HEK293 (cell line): ENCODE measurements around the gene PNKD.
A peak's percentile ranks its signal among the peaks of the same experiment; 100 is the strongest.

Source experiments
- CTCF ChIA-PET: fragments of 350-600 bp; formaldehyde crosslinking; extraction: SDS; loops from one replicate; lab custom pipeline; 2021; ENCODE audit warnings: antibody characterized with exemption; lab: Yijun Ruan, JAX
- POLR2A ChIA-PET: fragments of 300-600 bp; formaldehyde crosslinking; extraction: SDS; loops from one replicate; lab custom pipeline; 2020; ENCODE audit warnings: antibody characterized with exemption, inconsistent platforms; lab: Yijun Ruan, JAX
- H3K27ac ChIP-seq: fragments of 200-500 bp; sonication (Bioruptor generic); 2 replicates; pipeline ENCODE4 v1.5.1; 2014; ENCODE audit warnings: low read depth, low read length, control low read depth, inconsistent platforms; ENCODE audit errors: extremely low read depth
- H3K36me3 ChIP-seq, 2 experiments: fragments of 200-500 bp in 1 of 2; sonication (Bioruptor generic) in 1 of 2; 1 replicate in 1 of 2; 2 replicates in 1 of 2; pipeline ENCODE4 v1.5.1; 2014 to 2017; ENCODE audit warnings: inconsistent platforms in 2 of 2, low read length in 2 of 2; ENCODE audit not compliant: control insufficient read depth in 2 of 2, insufficient read depth in 1 of 2
- H3K4me1 ChIP-seq: fragments of 200-500 bp; sonication (Bioruptor generic); 2 replicates; pipeline ENCODE4 v1.5.1; 2014; ENCODE audit warnings: mild to moderate bottlenecking, low read length, inconsistent platforms; ENCODE audit not compliant: control insufficient read depth, insufficient read depth
- H3K4me3 ChIP-seq: 2 replicates; pipeline ENCODE4 v1.5.1; 2011; ENCODE audit warnings: low read depth, mild to moderate bottlenecking, control low read depth, low read length, moderate library complexity
- H3K9me3 ChIP-seq: fragments of 200-500 bp; sonication (Bioruptor generic); 2 replicates; pipeline ENCODE4 v1.5.1; 2014; ENCODE audit warnings: low read depth, low read length, inconsistent platforms; ENCODE audit not compliant: control insufficient read depth, insufficient read depth
- EGR2 ChIP-seq: fragments of 450-650 bp; formaldehyde crosslinking; IDR thresholded peaks from 2 replicates; pipeline ENCODE4 v1.5.1; 2016; ENCODE audit warnings: low read depth, missing biosample characterization, missing genetic modification characterization
- GLIS1 ChIP-seq: fragments of 450-650 bp; formaldehyde crosslinking; IDR thresholded peaks from 2 replicates; pipeline ENCODE4 v1.5.1; 2016; ENCODE audit warnings: missing biosample characterization, missing genetic modification characterization
- GLIS2 ChIP-seq: fragments of 450-650 bp; formaldehyde crosslinking; IDR thresholded peaks from 2 replicates; pipeline ENCODE4 v1.5.1; 2016; ENCODE audit warnings: missing biosample characterization, missing genetic modification characterization
- KLF1 ChIP-seq: fragments of 450-650 bp; formaldehyde crosslinking; IDR thresholded peaks from 2 replicates; pipeline ENCODE4 v1.5.1; 2016; ENCODE audit warnings: missing biosample characterization, missing genetic modification characterization
- KLF9 ChIP-seq: fragments of 450-650 bp; formaldehyde crosslinking; IDR thresholded peaks from 2 replicates; pipeline ENCODE4 v1.5.1; 2016; ENCODE audit warnings: missing biosample characterization, missing genetic modification characterization, low read depth
- SCRT2 ChIP-seq: fragments of 450-650 bp; formaldehyde crosslinking; IDR thresholded peaks from 2 replicates; pipeline ENCODE4 v1.5.1; 2016; ENCODE audit warnings: missing biosample characterization, missing genetic modification characterization
- ZFHX2 ChIP-seq: fragments of 450-650 bp; formaldehyde crosslinking; conservative IDR thresholded peaks from 2 replicates; pipeline ENCODE4 v1.5.1; 2016; ENCODE audit warnings: missing biosample characterization, missing genetic modification characterization
- ZNF202 ChIP-seq: fragments of 450-650 bp; formaldehyde crosslinking; IDR thresholded peaks from 2 replicates; pipeline ENCODE4 v1.5.1; 2016; ENCODE audit warnings: missing biosample characterization, missing genetic modification characterization, borderline replicate concordance
- ZNF426 ChIP-seq: fragments of 450-650 bp; formaldehyde crosslinking; IDR thresholded peaks from 2 replicates; pipeline ENCODE4 v1.5.1; 2017; ENCODE audit warnings: missing biosample characterization, missing genetic modification characterization, mild to moderate bottlenecking, inconsistent platforms, moderate library complexity
- ZNF660 ChIP-seq: fragments of 450-650 bp; IDR thresholded peaks from 2 replicates; pipeline ENCODE4 v1.5.1; 2018; ENCODE audit warnings: missing biosample characterization, mild to moderate bottlenecking, missing genetic modification characterization
- ZNF670 ChIP-seq: fragments of 450-650 bp; formaldehyde crosslinking; IDR thresholded peaks from 2 replicates; pipeline ENCODE4 v1.5.1; 2016; ENCODE audit warnings: missing biosample characterization, missing genetic modification characterization, low read depth
- ZSCAN30 ChIP-seq: fragments of 450-650 bp; IDR thresholded peaks from 2 replicates; pipeline ENCODE4 v1.5.1; 2018; ENCODE audit warnings: missing biosample characterization, mild to moderate bottlenecking, missing genetic modification characterization, moderate library complexity
- TF ChIP-seq, protein P1 (sequence below): fragments of 450-650 bp; formaldehyde crosslinking; IDR thresholded peaks from 2 replicates; pipeline ENCODE4 v1.5.1; 2016; ENCODE audit warnings: missing biosample characterization, missing genetic modification characterization
- TF ChIP-seq, protein P2 (sequence below): fragments of 450-650 bp; formaldehyde crosslinking; IDR thresholded peaks from 2 replicates; pipeline ENCODE4 v1.5.1; 2016; ENCODE audit warnings: missing biosample characterization, missing genetic modification characterization
- TF ChIP-seq, protein P3 (sequence below): sonication (generic); formaldehyde crosslinking; IDR thresholded peaks from 2 replicates; pipeline ENCODE4 v1.8.1; 2022; ENCODE audit warnings: mild to moderate bottlenecking, moderate library complexity, missing genetic modification reagents

PNKD gene

DNA sequence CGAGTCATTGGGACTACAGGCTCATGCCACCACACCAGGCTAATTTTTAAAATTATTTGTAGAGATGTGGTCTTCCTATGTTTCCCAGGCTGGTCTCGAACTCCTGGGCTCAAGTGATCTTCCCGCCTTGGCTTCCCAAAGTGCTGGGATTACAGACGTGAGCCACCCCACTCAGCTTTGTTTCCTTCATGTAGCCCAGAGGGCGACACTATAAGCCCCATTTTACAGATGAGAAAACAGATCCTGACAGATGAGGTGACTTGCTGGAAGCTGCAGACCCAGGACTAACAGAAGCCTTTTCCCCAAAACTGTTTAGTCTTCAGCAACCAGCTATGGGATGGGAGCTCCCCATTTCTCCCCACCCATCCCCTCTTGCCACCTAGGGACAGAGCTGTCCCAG is 122.1 kb downstream of the PNKD start (continued):
- TF ChIP-seq, protein P1, sequence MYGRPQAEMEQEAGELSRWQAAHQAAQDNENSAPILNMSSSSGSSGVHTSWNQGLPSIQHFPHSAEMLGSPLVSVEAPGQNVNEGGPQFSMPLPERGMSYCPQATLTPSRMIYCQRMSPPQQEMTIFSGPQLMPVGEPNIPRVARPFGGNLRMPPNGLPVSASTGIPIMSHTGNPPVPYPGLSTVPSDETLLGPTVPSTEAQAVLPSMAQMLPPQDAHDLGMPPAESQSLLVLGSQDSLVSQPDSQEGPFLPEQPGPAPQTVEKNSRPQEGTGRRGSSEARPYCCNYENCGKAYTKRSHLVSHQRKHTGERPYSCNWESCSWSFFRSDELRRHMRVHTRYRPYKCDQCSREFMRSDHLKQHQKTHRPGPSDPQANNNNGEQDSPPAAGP (tag by site-specific recombination): no peak
- no peak for TF ChIP-seq ZNF660
- TF ChIP-seq ZSCAN30: no peak
- TF ChIP-seq ZNF670: no peak
- no peak for TF ChIP-seq GLIS2
- TF ChIP-seq, protein P2, sequence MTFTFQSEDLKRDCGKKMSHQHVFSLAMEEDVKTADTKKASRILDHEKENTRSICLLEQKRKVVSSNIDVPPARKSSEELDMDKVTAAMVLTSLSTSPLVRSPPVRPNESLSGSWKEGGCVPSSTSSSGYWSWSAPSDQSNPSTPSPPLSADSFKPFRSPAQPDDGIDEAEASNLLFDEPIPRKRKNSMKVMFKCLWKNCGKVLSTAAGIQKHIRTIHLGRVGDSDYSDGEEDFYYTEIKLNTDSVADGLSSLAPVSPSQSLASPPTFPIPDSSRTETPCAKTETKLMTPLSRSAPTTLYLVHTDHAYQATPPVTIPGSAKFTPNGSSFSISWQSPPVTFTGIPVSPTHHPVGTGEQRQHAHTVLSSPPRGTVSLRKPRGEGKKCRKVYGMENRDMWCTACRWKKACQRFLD (tag by site-specific recombination): no peak

DNA sequence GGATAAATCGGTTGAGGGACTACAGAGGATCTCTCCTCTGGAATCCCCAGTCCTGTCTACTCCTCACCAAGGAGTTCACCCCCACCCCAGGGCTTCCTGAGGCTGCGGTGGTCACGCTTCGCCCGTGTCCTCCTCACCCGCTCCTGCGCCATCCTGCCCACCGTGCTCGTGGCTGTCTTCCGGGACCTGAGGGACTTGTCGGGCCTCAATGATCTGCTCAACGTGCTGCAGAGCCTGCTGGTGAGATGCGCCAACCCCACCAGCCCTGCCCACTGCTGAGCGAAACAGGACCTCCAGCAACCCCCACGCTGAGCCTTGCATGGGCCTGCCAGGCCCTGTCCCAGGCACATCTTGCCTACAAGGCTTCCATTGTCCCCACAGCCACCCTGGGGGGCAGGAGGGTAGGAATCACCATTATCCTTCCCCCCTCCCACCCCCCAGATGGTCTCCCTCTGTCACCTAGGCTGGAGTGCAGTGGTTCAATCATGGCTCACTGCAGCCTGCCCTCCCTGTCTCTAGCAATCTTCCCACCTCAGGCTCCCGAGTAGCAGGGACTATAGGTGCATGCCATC is 122.7 kb downstream of the PNKD start:
- no peaks in the 10 kb centered on the region for H3K36me3 ChIP-seq
- peaks cover 15% of the 10 kb centered on the region for H3K4me1 ChIP-seq
- no peak overlapping the region for H3K27ac ChIP-seq
- ChIA-PET POLR2A (interaction anchor here (0.7 to 0.9 kb wide), 2 partner anchors 89 to 123 kb away, joined by 3 to 4 read pairs; partner anchors contain the start of genes AAMP and PNKD), CTCF (interaction anchor here (0.6 to 3.4 kb wide), 7 partner anchors 70 to 121 kb away, joined by 3 to 20 read pairs (median 4); no protein-coding TSS in a partner anchor)
- H3K4me3 ChIP-seq: no peak overlapping the region
- TF ChIP-seq ZNF202 (no peak), GLIS1 (tag by site-specific recombination) (peak; percentile 90)
- TF ChIP-seq, all 188 proteins: peak for 1
- H3K9me3 ChIP-seq: no peaks in the 10 kb centered on the region

DNA sequence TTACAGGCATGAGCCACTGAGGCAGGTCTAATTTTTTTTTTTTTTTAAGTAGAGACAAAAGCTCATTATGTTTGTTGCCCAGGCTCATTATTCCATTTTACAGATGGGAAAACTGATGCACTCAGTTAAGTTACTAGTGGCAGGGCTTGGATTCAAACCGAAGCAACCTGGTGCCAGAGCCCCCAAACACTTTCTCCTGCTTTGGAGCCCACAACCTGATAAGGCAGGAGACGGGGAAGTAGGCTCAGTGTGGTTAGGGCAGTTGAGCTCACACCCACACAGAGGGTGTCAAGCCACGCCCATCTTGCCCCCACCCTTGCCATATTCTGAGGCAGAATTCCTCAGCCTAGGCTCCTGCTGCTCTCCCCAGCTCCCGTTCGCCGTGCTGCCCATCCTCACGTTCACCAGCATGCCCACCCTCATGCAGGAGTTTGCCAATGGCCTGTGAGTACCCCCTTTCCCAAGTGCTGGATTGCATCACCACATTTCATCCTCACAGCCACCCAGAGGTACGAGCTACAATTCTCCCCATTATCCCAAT is 123.5 kb downstream of the PNKD start:
- H3K9me3 ChIP-seq: no peaks in the 10 kb centered on the region
- ChIA-PET CTCF (interaction anchor here (0.6 to 3.4 kb wide), 9 partner anchors 8 to 122 kb away, joined by 3 to 20 read pairs (median 4); partner anchors contain the start of gene VIL1), POLR2A (interaction anchor here (0.7 kb wide), 1 partner anchor 90 kb away, joined by 4 read pairs; no protein-coding TSS in a partner anchor)
- H3K4me3 ChIP-seq: no peak overlapping the region
- no peaks in the 10 kb centered on the region for H3K36me3 ChIP-seq
- no peak overlapping the region for H3K27ac ChIP-seq
- TF ChIP-seq ZNF426 (tag by site-specific recombination): no peak
- 0 out of 2 replicates have a peak, but pooled peaks have one; percentile 6 for TF ChIP-seq EGR2
- TF ChIP-seq KLF9: peak; percentile 51; the same call in 1 of the 2 replicates
- TF ChIP-seq ZFHX2 (tag by site-specific recombination): peak; percentile 44; the same call in 1 of the 2 replicates
- TF ChIP-seq KLF1 (tag by site-specific recombination): peak; percentile 29; the same call in 1 of the 2 replicates
- H3K4me1 ChIP-seq: peaks cover 15% of the 10 kb centered on the region

DNA sequence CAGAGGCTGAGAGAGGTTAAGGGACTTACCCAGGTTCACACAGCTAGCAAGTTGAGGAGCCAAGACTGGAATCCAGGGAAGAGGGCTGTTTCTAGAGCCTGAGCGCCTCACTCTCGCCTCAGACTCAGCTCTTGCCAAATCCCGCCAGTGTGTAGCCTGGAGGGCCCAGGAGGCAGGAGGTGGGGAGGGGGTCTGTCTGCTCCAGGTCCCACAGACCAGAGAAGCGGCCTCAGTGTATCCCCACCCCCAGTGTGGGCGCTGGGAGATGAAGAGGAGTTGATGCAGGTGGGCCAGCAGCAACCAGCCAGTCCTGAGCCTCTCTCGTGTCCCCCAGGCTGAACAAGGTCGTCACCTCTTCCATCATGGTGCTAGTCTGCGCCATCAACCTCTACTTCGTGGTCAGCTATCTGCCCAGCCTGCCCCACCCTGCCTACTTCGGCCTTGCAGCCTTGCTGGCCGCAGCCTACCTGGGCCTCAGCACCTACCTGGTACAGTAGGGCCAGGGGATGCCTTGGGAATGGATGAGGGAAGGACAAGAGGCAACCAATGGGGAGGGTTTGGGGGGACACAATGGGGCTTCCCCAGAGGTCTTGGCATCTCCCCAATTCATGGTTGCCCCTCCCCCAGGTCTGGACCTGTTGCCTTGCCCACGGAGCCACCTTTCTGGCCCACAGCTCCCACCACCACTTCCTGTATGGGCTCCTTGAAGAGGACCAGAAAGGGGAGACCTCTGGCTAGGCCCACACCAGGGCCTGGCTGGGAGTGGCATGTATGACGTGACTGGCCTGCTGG is 124.2 kb downstream of the PNKD start:
- Histone ChIP-seq H3K27ac (no peak overlapping the region), H3K9me3 (no peaks in the 10 kb centered on the region), H3K36me3 (no peaks in the 10 kb centered on the region), H3K4me1 (peaks cover 15% of the 10 kb centered on the region), H3K4me3 (no peak overlapping the region)
- ChIA-PET POLR2A (no interaction called here), CTCF (interaction anchor here (0.6 to 3.4 kb wide), 8 partner anchors 9 to 123 kb away, joined by 3 to 20 read pairs (median 4); partner anchors contain the start of gene VIL1)
- TF ChIP-seq, protein P3, sequence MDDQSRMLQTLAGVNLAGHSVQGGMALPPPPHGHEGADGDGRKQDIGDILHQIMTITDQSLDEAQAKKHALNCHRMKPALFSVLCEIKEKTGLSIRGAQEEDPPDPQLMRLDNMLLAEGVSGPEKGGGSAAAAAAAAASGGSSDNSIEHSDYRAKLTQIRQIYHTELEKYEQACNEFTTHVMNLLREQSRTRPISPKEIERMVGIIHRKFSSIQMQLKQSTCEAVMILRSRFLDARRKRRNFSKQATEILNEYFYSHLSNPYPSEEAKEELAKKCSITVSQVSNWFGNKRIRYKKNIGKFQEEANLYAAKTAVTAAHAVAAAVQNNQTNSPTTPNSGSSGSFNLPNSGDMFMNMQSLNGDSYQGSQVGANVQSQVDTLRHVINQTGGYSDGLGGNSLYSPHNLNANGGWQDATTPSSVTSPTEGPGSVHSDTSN: no peak
- peak; percentile 70; the same call in 1 of the 2 replicates for TF ChIP-seq SCRT2 (tag by site-specific recombination)
